ENCODE measurements around the gene ALOX15B. TPM values are rescaled to one million over a fixed set of nuclear protein-coding genes. Genes with fewer than 3 reads are reported as not detected.

Gene ALOX15B
- total and polyA plus RNA-seq, 2 donors (not counting 1 experiment from before 2014, with no cell fraction given) = not detected

- no peak overlapping the region for H3K9ac ChIP-seq (ENCODE audit: insufficient read depth, low read length)
- no peak overlapping the region for H2AFZ ChIP-seq (ENCODE audit: low read length)
- H3K27ac ChIP-seq (ENCODE audit: insufficient read depth, low read length) = no peak overlapping the region
- no peaks in the 10 kb centered on the region for H3K4me1 ChIP-seq (ENCODE audit: control insufficient read depth, extremely low read depth, insufficient read depth, low read length)
- no peak overlapping the region for H3K4me2 ChIP-seq (ENCODE audit: extremely low read depth, insufficient read depth, low read length)
- H3K79me2 ChIP-seq (ENCODE audit: control insufficient read depth, insufficient read depth, low read length) = no peaks in the 10 kb centered on the region
- TF ChIP-seq, protein P1, sequence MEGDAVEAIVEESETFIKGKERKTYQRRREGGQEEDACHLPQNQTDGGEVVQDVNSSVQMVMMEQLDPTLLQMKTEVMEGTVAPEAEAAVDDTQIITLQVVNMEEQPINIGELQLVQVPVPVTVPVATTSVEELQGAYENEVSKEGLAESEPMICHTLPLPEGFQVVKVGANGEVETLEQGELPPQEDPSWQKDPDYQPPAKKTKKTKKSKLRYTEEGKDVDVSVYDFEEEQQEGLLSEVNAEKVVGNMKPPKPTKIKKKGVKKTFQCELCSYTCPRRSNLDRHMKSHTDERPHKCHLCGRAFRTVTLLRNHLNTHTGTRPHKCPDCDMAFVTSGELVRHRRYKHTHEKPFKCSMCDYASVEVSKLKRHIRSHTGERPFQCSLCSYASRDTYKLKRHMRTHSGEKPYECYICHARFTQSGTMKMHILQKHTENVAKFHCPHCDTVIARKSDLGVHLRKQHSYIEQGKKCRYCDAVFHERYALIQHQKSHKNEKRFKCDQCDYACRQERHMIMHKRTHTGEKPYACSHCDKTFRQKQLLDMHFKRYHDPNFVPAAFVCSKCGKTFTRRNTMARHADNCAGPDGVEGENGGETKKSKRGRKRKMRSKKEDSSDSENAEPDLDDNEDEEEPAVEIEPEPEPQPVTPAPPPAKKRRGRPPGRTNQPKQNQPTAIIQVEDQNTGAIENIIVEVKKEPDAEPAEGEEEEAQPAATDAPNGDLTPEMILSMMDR (conservative IDR thresholded peaks at IDR 0.05 in 1 of 2, IDR thresholded peaks at IDR 0.05 in 1 of 2; ENCODE audit: low read depth in 1 of 2, low read length in 2 of 2) = no peak
- no peak for TF ChIP-seq EZH2 (IDR thresholded peaks at IDR 0.05; ENCODE audit: low read length, missing control alignments)
- H3K27me3 ChIP-seq (ENCODE audit: control insufficient read depth, insufficient read depth, low read length) = peaks cover 3% of the 10 kb centered on the region
- no peak overlapping the region for H3K4me3 ChIP-seq (replicated peaks in 1 of 4; ENCODE audit: control extremely low read depth in 1 of 4, insufficient read depth in 1 of 4, low read depth in 3 of 4, low read length in 4 of 4)
- H4K20me1 ChIP-seq (ENCODE audit: control insufficient read depth, extremely low read depth, insufficient read depth, low read length) = no peaks in the 10 kb centered on the region
- DNase-seq (ENCODE audit: low read depth in 2 of 2) = no peak
- no peaks in the 10 kb centered on the region for H3K9me3 ChIP-seq (ENCODE audit: control insufficient read depth, insufficient read depth, low read depth, low read length)
- no peaks in the 10 kb centered on the region for H3K36me3 ChIP-seq (ENCODE audit: control insufficient read depth, insufficient read depth, low read length)
Measured at GRCh38 chr17:7995724-7996123, 43.1 kb upstream of the ALOX15B start.

GRCh38 chr17:7997186-7997585 is 41.7 kb upstream of the ALOX15B start:
- no peaks in the 10 kb centered on the region for H3K4me1 ChIP-seq (ENCODE audit: control insufficient read depth, extremely low read depth, insufficient read depth, low read length)
- no peak overlapping the region for H2AFZ ChIP-seq (ENCODE audit: low read length)
- DNase-seq (ENCODE audit: low read depth in 2 of 2) = peak; percentile 26 to 44

DNA sequence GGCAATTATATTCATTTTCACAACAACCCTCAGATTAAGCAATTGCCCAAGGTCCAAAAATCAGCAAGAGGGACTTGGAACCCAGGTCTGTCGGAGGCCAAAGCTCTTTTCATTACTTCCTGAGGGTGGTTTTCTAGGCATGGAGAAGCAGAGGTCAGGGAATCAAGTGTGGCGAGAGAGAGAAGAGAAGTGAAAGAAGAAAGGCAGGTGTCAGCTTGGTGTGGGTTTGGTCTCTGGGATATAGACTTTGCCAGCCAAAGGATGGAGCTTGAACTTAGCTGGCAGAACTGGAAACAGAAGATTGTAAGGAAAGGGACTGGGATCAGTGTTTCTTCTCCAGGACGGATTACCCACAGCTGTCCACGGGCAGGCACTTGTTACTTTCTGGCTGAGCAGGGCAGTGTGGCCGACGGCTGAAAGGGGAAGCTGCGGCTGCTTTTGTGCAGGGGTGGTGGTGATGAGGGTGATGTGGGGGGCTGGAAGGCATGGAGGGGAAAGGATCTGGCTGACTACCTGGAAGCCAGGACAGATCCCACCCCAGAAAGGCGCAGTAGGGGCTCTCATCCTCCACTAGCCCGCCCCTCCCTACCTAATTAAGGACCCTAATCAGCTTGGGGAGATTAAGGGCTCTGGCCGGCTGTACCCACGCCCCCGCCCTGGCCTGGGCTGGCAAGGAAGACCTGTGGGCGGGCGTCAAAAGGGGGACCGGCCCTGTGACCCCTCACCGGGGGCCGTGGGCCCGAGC is 36.7 kb upstream of the ALOX15B start, which contains the start of gene GUCY2D:
Gene GUCY2D (plus strand): TSS at position 640 of the 745 bp plus-strand sequence. CDS start 433 bp downstream, outside the sequence.
- TF ChIP-seq EZH2 (IDR thresholded peaks at IDR 0.05; ENCODE audit: low read length, missing control alignments) = peak; percentile 99
- TF ChIP-seq, protein P1 (conservative IDR thresholded peaks at IDR 0.05 in 1 of 2, IDR thresholded peaks at IDR 0.05 in 1 of 2; ENCODE audit: low read depth in 1 of 2, low read length in 2 of 2) = no peak
- no peak within 1 kb of the TSS for H2AFZ ChIP-seq (ENCODE audit: low read length)
- H3K4me1 ChIP-seq (ENCODE audit: control insufficient read depth, extremely low read depth, insufficient read depth, low read length) = no peaks in the 10 kb centered on the region
- no peak within 1 kb of the TSS for H3K4me3 ChIP-seq (replicated peaks in 1 of 4; ENCODE audit: control extremely low read depth in 1 of 4, insufficient read depth in 1 of 4, low read depth in 3 of 4, low read length in 4 of 4)
- no peaks in the 10 kb centered on the region for H3K9me3 ChIP-seq (ENCODE audit: control insufficient read depth, insufficient read depth, low read depth, low read length)
- H4K20me1 ChIP-seq (ENCODE audit: control insufficient read depth, extremely low read depth, insufficient read depth, low read length) = no peaks in the 10 kb centered on the region
- no peak within 1 kb of the TSS for H3K27ac ChIP-seq (ENCODE audit: insufficient read depth, low read length)
- no peak for DNase-seq (ENCODE audit: low read depth in 2 of 2)
- H3K9ac ChIP-seq (ENCODE audit: insufficient read depth, low read length) = no peak within 1 kb of the TSS
- H3K36me3 ChIP-seq (ENCODE audit: control insufficient read depth, insufficient read depth, low read length) = no peaks in the 10 kb centered on the region
- no peaks in the 10 kb centered on the region for H3K79me2 ChIP-seq (ENCODE audit: control insufficient read depth, insufficient read depth, low read length)
- peaks cover 36% of the 10 kb centered on the region for H3K27me3 ChIP-seq (ENCODE audit: control insufficient read depth, insufficient read depth, low read length)
- no peak within 1 kb of the TSS for H3K4me2 ChIP-seq (ENCODE audit: extremely low read depth, insufficient read depth, low read length)

More at GRCh38 chr17:7997186-7997585, 41.7 kb upstream of the ALOX15B start:
- H3K4me3 ChIP-seq (replicated peaks in 1 of 4; ENCODE audit: control extremely low read depth in 1 of 4, insufficient read depth in 1 of 4, low read depth in 3 of 4, low read length in 4 of 4) = no peak overlapping the region
- no peaks in the 10 kb centered on the region for H4K20me1 ChIP-seq (ENCODE audit: control insufficient read depth, extremely low read depth, insufficient read depth, low read length)
- peaks cover 10% of the 10 kb centered on the region for H3K27me3 ChIP-seq (ENCODE audit: control insufficient read depth, insufficient read depth, low read length)
- H3K9ac ChIP-seq (ENCODE audit: insufficient read depth, low read length) = no peak overlapping the region
- no peak overlapping the region for H3K27ac ChIP-seq (ENCODE audit: insufficient read depth, low read length)
- no peaks in the 10 kb centered on the region for H3K36me3 ChIP-seq (ENCODE audit: control insufficient read depth, insufficient read depth, low read length)
- TF ChIP-seq, protein P1 (conservative IDR thresholded peaks at IDR 0.05 in 1 of 2, IDR thresholded peaks at IDR 0.05 in 1 of 2; ENCODE audit: low read depth in 1 of 2, low read length in 2 of 2) = peak in 1 of 2 donors; percentile 48
- TF ChIP-seq EZH2 (IDR thresholded peaks at IDR 0.05; ENCODE audit: low read length, missing control alignments) = no peak
- H3K4me2 ChIP-seq (ENCODE audit: extremely low read depth, insufficient read depth, low read length) = no peak overlapping the region
- H3K79me2 ChIP-seq (ENCODE audit: control insufficient read depth, insufficient read depth, low read length) = no peaks in the 10 kb centered on the region
- H3K9me3 ChIP-seq (ENCODE audit: control insufficient read depth, insufficient read depth, low read depth, low read length) = no peaks in the 10 kb centered on the region
